ENCODE results near the gene WNK3.

The WNK3 gene

DNA sequence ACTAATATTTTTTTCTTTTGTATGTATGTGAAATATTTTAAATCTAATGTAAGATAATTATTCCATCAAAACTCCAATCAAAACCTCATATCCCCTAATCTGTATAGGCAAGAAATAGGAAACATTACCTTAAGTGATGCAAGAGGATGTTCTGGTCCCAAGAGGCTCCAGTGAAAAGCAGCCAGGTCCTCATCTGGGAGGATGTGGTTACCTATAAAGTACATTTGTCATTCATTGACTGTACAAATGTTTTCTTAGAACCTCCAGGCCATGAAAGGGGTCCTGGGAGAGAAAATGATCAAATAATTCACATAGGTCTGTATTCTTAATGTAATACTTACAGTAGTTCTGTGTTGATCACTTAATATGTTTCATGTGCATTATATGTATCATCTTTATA is 200.3 kb downstream of the WNK3 start:
- no peak for DNase-seq
